Measurements from ENCODE around the gene CUX1.
"Not testable (repeated sequence)": the region's sequence is repeated elsewhere in the genome, so short reads cannot be mapped to it uniquely, and the experiment has no call there.

The CUX1 gene

GRCh38 chr7:102313997-102314780, 496.8 kb downstream of the CUX1 start:
- no peak for DNase-seq (ENCODE audit: low spot score)

- no peak for DNase-seq (ENCODE audit: low spot score)
These were observed 500.0 kb downstream of the CUX1 start for GRCh38 chr7:102317231-102318059.

DNA sequence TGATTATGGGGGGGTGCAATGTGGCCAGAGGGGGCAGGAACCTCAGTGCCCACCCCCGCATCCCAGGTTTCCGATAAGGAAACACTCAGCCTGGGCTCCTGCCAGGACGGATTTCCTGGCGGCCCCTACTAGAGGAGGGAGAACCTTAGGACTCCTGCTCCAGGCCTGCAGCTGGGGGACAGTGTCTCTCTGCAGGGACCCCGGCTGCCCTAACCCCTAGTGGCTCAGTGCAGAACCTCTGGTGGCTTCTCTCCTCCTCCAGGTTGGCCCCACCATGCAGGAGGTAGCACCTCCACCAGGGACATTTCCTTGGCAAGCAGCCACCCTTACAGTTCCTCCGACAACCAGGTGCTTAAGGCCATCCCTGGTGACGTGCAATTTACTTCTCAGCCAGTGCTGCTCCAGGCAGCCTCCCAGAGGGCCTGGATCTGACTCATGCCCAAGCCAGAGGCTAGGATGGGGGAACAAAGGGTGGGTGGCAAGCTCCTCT, 501.1 kb downstream of the CUX1 start:
- no peak for DNase-seq (ENCODE audit: low spot score)

DNA sequence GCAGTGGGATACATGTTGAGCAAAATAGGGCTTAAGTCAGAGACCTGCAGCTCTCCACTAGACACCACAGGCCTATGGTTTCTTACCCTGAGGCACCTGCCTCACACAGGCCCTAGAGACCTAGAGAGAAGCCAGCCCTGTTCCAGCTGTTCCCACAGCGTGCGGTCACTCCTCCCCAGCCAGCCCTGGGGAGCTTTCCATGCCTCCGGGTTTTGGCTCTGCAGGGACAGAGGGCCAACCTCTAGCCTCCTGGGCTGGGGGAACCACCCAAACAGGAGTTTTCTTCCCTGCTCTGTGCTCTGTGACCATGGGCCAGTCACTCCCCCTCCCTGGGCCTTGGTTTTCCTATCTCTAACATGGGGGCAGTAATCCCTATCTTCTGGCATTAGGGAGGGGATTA, 502.2 kb downstream of the CUX1 start:
- no peak for DNase-seq (ENCODE audit: low spot score)

- DNase-seq (ENCODE audit: low spot score) = no peak
These were observed 502.8 kb downstream of the CUX1 start for GRCh38 chr7:102320181-102320580.

- no peak for DNase-seq (ENCODE audit: low spot score)
These were observed 503.4 kb downstream of the CUX1 start for GRCh38 chr7:102320601-102321350.

DNA sequence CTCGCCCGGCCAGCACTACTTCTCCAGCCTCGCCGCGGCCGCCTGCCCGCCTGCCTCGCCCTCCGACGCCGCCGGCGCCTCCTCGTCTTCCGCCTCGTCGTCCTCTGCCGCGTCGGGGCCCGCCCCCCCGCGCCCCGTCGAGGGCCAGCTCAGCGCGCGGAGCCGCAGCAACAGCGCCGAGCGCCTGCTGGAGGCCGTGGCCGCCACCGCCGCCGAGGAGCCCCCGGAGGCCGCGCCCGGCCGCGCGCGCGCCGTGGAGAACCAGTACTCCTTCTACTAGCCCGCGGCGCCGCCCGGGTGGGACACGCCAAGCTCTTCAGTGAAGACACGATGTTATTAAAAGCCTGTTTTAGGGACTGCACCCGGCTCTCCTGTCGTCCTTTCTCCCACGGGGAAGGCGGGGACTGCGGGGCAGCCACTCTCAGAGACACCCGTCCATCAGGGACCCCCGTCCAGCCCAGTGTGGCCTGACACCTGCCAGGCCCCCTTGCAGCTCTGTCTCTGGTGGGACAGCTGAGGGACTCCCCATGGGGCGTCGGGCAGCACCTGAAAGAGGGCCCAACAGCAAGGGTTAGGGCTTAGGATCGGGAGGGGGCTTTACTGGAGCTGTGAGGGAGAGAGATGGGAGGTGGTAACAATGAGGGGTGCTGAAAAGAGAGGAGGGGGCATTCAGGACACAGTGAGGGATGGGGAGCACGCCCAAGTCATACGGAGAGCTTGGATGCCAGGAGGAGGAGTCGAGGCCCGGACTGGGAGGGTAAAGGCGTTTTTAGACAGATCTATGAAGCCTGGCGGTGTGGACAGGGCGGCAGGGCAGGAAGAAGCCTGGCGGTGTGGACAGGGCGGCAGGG, 504.1 kb downstream of the CUX1 start:
- DNase-seq (ENCODE audit: low spot score) = no peak

DNA sequence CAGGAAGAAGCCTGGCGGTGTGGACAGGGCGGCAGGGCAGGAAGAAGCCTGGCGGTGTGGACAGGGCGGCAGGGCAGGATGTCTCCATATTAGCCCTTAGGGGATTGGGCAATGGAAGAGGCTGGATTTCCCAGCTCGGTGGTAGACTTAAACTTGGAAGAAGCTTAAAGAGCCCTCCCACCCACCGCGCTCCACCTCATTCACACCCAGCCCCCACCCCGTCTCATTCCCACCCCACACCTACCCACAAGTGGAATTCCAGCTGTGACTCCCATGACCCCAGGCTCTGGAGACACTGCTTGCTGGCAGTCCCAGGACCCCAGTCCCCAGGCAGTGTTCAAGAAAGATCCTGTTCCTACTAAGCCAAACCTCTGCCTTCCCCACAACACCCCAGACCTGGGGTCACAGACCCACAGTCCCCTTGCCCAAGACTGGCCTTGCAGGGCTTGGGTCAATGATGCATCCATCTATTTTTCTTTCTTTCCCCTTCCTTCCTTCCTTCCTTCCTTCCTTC, 504.8 kb downstream of the CUX1 start:
- DNase-seq (ENCODE audit: low spot score) = no peak

DNA sequence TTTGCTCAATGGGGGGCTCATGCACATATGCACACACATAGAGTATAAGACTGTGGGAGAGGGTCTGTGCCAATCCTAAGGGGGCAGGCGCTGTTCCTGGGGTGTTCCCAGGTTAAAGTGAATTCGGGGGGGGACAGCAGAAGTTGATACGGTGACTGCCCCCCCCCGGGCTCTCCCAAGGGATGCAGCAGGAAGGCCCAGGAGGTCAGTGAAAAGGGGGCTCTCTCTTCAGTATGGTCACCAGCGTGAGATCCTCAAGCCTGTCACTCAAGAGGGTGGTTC, 506.4 kb downstream of the CUX1 start:
- no peak for DNase-seq (ENCODE audit: low spot score)

- not testable (repeated sequence) for DNase-seq (ENCODE audit: low spot score)
These were observed 507.7 kb downstream of the CUX1 start for GRCh38 chr7:102325106-102325505.

- no peak for DNase-seq (ENCODE audit: low spot score)
These were observed 508.9 kb downstream of the CUX1 start for GRCh38 chr7:102326157-102326889.

- DNase-seq (ENCODE audit: low spot score) = not testable (repeated sequence)
These were observed 509.8 kb downstream of the CUX1 start for GRCh38 chr7:102327183-102327582.

GRCh38 chr7:102328863-102329262, 511.4 kb downstream of the CUX1 start:
- DNase-seq (ENCODE audit: low spot score) = not testable (repeated sequence)

- DNase-seq (ENCODE audit: low spot score) = not testable (repeated sequence)
These were observed 511.9 kb downstream of the CUX1 start for GRCh38 chr7:102329366-102329765.

GRCh38 chr7:102330666-102331460, 513.4 kb downstream of the CUX1 start:
- not testable (repeated sequence) for DNase-seq (ENCODE audit: low spot score)
